Measurements from ENCODE around the gene DISC1.

Gene DISC1

DNA sequence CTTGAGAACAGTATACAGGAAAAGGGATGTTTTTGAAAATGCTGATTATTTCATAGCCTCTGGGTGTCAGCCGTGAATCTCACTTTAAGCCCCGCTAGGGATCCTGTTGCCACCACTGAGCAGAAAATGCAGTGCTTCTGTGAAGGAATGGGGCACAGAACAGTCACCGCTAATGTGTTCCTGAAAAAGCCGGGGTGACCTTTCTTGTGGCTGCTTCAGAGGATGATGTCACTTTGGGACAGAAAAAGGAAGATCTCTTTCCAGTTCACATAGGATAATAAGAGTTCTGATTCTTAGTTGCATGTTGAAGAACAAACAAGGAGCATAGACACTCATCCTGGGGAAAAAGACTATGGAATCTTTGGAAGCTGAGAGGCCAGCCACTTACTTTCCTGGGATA is 349.6 kb downstream of the DISC1 start:
- H3K9me3 ChIP-seq (ENCODE audit: control insufficient read depth, low read length) = peaks cover 3% of the 10 kb centered on the region
- H3K4me1 ChIP-seq (ENCODE audit: control insufficient read depth, insufficient read depth, low read length) = no peaks in the 10 kb centered on the region

DNA sequence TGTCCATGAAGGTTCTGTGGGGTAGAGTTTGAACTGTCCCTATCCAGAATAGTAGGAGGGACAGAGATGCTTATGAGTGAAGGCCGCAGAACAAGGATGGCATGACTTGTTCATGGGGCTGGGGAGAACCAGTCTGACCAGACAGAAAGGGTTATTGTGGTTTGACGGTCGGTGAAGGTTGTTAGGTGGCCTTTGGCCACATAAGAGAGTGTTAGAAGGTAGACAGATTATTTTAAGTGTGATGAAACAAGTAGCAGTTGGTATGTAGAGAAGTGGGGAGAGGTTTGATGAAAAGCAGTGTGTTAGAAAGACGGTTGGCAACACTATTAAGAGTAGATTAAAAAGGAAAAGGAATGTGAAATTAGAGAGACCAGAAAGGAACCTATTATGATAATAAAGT is 355.1 kb downstream of the DISC1 start:
- Histone ChIP-seq H3K4me1 (ENCODE audit: control insufficient read depth, insufficient read depth, low read length) (no peaks in the 10 kb centered on the region), H3K9ac (ENCODE audit: low read length) (no peak overlapping the region), H3K9me3 (ENCODE audit: control insufficient read depth, low read length) (peaks cover 3% of the 10 kb centered on the region), H3K4me3 (ENCODE audit: low read length) (no peak overlapping the region), H3K27me3 (replicated peaks; ENCODE audit: control insufficient read depth, insufficient read depth, low read length) (no peaks in the 10 kb centered on the region), H3K36me3 (ENCODE audit: control insufficient read depth, insufficient read depth, low read length, severe bottlenecking) (no peaks in the 10 kb centered on the region)
- DNase-seq (ENCODE audit: low read depth) = no peak

More for the DNA sequence above, 349.6 kb downstream of the DISC1 start:
- H3K36me3 ChIP-seq (ENCODE audit: control insufficient read depth, insufficient read depth, low read length, severe bottlenecking) = no peaks in the 10 kb centered on the region
- DNase-seq (ENCODE audit: low read depth) = no peak
- H3K27me3 ChIP-seq (replicated peaks; ENCODE audit: control insufficient read depth, insufficient read depth, low read length) = no peaks in the 10 kb centered on the region
- H3K4me3 ChIP-seq (ENCODE audit: low read length) = no peak overlapping the region
- H3K9ac ChIP-seq (ENCODE audit: low read length) = no peak overlapping the region

DNA sequence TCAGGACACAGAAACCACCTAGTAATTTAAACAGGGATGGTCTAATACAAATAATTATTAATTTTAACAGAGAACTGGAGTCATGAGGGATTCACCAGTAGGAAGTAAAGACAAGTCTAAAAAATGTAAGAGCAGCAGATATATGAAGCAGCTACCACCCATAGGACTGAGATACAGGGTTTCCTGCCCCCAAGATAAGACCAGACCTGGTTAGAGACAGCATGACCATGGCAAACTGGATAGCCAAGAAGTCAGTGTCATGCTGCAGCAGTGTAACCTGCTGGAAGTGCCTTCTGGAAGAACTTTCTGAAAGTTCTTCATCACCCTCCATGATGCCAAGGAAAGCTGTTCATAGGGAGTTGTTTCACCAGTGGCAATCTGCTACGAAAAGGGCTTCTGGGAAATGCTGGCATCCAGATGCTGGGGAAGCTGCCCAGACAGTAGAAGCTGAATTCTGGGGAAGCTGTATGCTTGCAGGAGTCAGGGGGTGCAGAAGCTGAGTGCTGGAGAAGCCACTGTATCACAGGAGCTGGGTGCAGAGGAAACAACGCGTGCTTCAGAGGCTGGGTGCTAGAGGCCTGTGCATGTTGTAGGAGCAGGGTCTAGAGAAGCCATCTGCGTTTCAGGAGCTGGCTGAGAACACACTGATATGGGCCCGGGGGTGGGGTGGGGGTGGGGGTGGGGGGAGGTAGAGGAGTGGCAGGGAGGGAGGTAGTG is 356.4 kb downstream of the DISC1 start:
- DNase-seq (ENCODE audit: low read depth) = no peak
- no peaks in the 10 kb centered on the region for H3K36me3 ChIP-seq (ENCODE audit: control insufficient read depth, insufficient read depth, low read length, severe bottlenecking)
- H3K27me3 ChIP-seq (replicated peaks; ENCODE audit: control insufficient read depth, insufficient read depth, low read length) = no peaks in the 10 kb centered on the region
- H3K4me1 ChIP-seq (ENCODE audit: control insufficient read depth, insufficient read depth, low read length) = no peaks in the 10 kb centered on the region
- H3K9ac ChIP-seq (ENCODE audit: low read length) = no peak overlapping the region
- no peak overlapping the region for H3K4me3 ChIP-seq (ENCODE audit: low read length)
- no peaks in the 10 kb centered on the region for H3K9me3 ChIP-seq (ENCODE audit: control insufficient read depth, low read length)

DNA sequence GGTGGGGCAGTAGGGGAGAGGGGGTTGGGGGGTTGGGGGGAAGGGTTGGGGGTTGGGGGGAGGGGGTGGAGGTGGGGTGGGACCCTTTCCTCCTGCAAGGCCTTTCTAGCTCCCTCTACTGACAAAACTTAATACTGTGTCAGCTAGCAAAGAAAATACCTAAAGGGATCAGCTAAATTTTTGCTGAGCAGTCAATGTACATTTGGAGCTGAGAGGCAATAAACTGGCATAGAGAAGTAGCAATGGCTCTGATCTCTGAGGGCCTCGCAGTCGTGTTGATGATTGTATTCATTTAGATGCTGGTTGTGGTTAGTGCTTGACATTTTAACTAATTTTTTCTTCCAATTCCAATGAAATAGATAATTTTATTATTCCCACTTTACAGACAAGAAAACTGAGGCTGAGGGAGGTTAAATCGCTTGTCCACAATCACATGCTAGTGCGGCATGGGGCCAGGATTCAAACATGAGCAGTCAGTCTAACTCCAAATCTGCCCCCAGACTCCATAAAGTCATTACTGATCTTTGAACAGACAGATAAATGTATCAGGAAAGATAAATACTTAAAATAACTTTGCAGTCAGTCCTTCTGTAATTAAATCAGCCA is 357.1 kb downstream of the DISC1 start:
- no peaks in the 10 kb centered on the region for H3K36me3 ChIP-seq (ENCODE audit: control insufficient read depth, insufficient read depth, low read length, severe bottlenecking)
- DNase-seq (ENCODE audit: low read depth) = no peak
- H3K9me3 ChIP-seq (ENCODE audit: control insufficient read depth, low read length) = no peaks in the 10 kb centered on the region
- no peak overlapping the region for H3K9ac ChIP-seq (ENCODE audit: low read length)
- no peaks in the 10 kb centered on the region for H3K4me1 ChIP-seq (ENCODE audit: control insufficient read depth, insufficient read depth, low read length)
- no peaks in the 10 kb centered on the region for H3K27me3 ChIP-seq (replicated peaks; ENCODE audit: control insufficient read depth, insufficient read depth, low read length)
- H3K4me3 ChIP-seq (ENCODE audit: low read length) = no peak overlapping the region

DNA sequence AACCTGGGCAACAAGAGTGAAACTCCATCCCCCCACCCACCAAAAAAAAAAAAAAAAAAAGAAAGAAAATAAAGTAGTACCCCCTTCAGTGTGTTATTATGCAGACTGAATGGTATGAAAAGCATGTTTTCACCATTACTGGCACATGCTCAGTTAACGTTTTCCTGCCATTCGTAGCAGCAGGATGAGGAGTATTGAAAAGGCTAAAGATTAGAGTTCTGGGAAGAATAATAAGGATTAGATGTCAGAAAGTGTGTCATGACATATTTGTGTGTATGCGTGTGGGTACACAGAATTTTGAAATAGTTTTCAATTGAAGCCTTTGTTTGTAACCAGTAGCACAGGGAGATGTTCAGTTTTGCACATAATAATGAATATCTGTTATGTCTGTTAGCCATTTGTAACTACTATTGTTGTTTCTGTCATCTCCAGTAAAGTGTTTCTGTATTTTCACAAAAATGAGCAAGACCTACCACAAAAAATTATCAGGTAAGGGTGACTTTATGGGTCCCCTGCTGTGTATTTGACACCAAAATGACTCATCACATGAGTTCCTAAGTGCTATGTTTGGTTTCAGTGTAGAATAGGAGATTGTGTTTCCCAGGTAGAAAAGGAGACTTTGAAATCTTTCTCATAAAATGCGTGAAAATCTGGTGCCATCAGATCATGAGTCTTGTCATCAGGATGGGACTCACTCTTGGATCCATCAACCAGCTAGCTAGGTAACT is 358.9 kb downstream of the DISC1 start:
- no peak overlapping the region for H3K9ac ChIP-seq (ENCODE audit: low read length)
- H3K9me3 ChIP-seq (ENCODE audit: control insufficient read depth, low read length) = no peaks in the 10 kb centered on the region
- DNase-seq (ENCODE audit: low read depth) = no peak
- H3K4me3 ChIP-seq (ENCODE audit: low read length) = no peak overlapping the region
- H3K27me3 ChIP-seq (replicated peaks; ENCODE audit: control insufficient read depth, insufficient read depth, low read length) = peaks cover 5% of the 10 kb centered on the region
- no peaks in the 10 kb centered on the region for H3K4me1 ChIP-seq (ENCODE audit: control insufficient read depth, insufficient read depth, low read length)
- no peaks in the 10 kb centered on the region for H3K36me3 ChIP-seq (ENCODE audit: control insufficient read depth, insufficient read depth, low read length, severe bottlenecking)

DNA sequence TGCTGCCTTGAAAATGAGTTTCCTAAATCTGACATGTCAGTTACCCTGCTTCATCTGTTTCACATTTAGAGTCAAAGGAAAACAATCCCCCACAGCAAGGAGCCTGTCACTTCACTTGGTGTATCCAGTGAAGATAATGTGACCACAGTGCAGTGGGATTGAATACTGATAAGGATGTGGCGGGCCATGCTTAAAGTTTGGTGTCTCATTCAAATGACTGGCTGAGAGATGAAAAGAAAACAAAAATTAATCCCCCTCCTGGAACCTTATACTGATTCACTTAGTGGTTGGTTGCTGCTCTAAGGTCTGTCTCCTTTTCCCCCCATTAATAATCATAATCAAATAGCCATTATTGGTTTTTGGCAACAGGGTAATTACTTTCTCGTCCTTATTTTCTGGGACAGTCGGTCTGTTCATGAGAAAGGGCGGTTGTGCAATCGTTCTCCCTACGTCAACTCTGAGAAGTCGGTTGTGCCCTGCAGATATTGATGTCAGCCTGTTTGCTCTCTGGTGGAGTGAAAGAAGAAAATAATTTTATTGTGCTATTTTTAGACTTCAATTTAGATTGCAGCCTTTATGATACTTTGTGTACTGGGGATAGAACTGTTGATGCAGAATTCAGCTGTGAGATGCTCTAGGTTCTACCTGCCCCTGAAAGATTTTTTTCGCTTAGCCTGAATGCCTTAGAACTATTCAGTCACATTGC is 360.2 kb downstream of the DISC1 start:
- Histone ChIP-seq H3K9ac (ENCODE audit: low read length) (no peak overlapping the region), H3K27me3 (replicated peaks; ENCODE audit: control insufficient read depth, insufficient read depth, low read length) (peaks cover 5% of the 10 kb centered on the region), H3K4me1 (ENCODE audit: control insufficient read depth, insufficient read depth, low read length) (no peaks in the 10 kb centered on the region), H3K9me3 (ENCODE audit: control insufficient read depth, low read length) (no peaks in the 10 kb centered on the region), H3K4me3 (ENCODE audit: low read length) (no peak overlapping the region), H3K36me3 (ENCODE audit: control insufficient read depth, insufficient read depth, low read length, severe bottlenecking) (no peaks in the 10 kb centered on the region)
- DNase-seq (ENCODE audit: low read depth) = peak; percentile 5

DNA sequence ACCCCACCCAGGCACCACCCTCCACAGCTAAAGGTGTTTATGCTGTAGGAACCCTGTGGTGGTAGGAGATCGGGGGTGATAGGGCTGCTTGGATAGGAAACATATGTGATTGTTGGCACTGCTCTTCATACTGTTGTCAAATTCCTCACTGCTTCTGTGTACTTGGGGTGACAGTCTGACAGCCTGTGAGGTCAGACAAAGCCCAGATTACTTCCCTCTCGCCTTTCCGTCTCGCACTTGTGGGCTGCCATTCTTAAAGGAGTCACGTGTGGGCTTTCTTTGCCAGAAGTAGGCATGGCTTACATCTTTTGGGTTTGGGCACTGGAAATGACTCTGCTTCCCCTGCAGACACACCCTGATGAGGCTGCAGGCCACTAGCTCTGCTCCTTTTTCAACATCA is 363.8 kb downstream of the DISC1 start:
- no peak for DNase-seq (ENCODE audit: low read depth)
- Histone ChIP-seq H3K4me3 (ENCODE audit: low read length) (no peak overlapping the region), H3K27me3 (replicated peaks; ENCODE audit: control insufficient read depth, insufficient read depth, low read length) (peaks cover 5% of the 10 kb centered on the region), H3K36me3 (ENCODE audit: control insufficient read depth, insufficient read depth, low read length, severe bottlenecking) (no peaks in the 10 kb centered on the region), H3K9me3 (ENCODE audit: control insufficient read depth, low read length) (no peaks in the 10 kb centered on the region), H3K4me1 (ENCODE audit: control insufficient read depth, insufficient read depth, low read length) (no peaks in the 10 kb centered on the region), H3K9ac (ENCODE audit: low read length) (no peak overlapping the region)

DNA sequence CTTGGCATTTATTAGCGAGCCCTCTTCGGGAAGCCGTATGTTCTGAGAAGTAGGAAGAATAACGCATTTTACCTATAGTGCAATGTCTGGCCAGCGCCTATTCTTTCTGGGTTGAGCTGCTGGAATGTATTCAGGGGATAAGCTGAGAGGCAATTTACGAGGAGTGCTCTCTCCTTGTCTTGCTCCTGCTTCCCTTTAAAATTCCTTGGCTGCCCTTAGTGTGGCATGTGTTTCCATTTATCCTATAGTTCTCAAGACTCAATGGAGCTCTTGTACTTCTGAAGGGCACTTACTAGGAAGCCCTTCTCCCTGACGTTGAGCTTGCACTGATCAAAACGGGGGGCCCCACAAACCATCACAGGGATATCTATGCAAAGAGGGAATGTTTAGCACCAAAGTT is 364.6 kb downstream of the DISC1 start:
- H3K4me1 ChIP-seq (ENCODE audit: control insufficient read depth, insufficient read depth, low read length) = no peaks in the 10 kb centered on the region
- H3K9ac ChIP-seq (ENCODE audit: low read length) = no peak overlapping the region
- peaks cover 5% of the 10 kb centered on the region for H3K27me3 ChIP-seq (replicated peaks; ENCODE audit: control insufficient read depth, insufficient read depth, low read length)
- H3K36me3 ChIP-seq (ENCODE audit: control insufficient read depth, insufficient read depth, low read length, severe bottlenecking) = no peaks in the 10 kb centered on the region
- no peak overlapping the region for H3K4me3 ChIP-seq (ENCODE audit: low read length)
- no peak for DNase-seq (ENCODE audit: low read depth)
- H3K9me3 ChIP-seq (ENCODE audit: control insufficient read depth, low read length) = no peaks in the 10 kb centered on the region

DNA sequence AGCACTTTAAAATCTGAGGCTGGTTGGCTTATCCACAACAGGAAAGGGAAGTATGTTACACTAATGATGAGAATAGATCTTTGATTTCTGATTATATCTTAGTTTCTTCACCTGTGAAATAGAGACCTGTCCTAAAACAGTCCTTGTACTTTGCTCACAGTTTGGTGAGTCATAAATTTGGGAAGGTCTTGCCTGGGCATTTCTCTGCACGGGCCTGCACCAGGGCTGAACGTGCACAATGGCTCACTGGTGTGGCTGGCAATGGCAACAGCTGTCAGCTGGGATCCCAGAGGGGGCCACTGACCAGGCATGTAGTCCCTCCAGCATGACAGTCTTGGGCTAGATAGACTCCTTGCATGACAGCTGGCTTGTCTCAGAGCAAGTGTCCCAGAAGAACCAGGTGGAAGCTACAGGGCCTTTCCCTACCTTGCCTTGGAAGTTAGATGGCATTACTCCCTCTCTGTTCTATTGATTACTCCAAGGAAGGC is 367.4 kb downstream of the DISC1 start:
- Histone ChIP-seq H3K4me3 (ENCODE audit: low read length) (no peak overlapping the region), H3K36me3 (ENCODE audit: control insufficient read depth, insufficient read depth, low read length, severe bottlenecking) (no peaks in the 10 kb centered on the region), H3K9ac (ENCODE audit: low read length) (no peak overlapping the region), H3K27me3 (replicated peaks; ENCODE audit: control insufficient read depth, insufficient read depth, low read length) (peaks cover 5% of the 10 kb centered on the region), H3K4me1 (ENCODE audit: control insufficient read depth, insufficient read depth, low read length) (no peaks in the 10 kb centered on the region), H3K9me3 (ENCODE audit: control insufficient read depth, low read length) (no peaks in the 10 kb centered on the region)
- DNase-seq (ENCODE audit: low read depth) = no peak

DNA sequence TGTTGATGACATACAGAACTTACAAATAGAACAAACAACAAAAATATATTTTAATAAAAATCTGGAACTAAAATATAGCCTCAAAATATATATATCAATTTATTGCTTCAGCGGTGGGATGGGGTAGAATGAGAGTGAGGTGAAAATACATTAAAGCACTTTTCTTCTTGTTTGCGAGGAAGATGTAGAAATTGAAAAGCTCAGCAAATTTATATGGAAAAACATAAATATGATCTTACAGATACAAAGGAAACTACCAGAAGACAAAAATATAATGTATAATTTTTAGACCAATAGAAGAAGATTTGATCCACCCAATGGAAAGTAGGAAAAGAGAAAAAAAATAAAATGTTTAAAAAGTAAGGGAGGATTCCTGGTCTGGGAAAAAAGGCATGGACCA is 372.2 kb downstream of the DISC1 start:
- H3K9ac ChIP-seq (ENCODE audit: low read length) = no peak overlapping the region
- H3K4me1 ChIP-seq (ENCODE audit: control insufficient read depth, insufficient read depth, low read length) = no peaks in the 10 kb centered on the region
- DNase-seq (ENCODE audit: low read depth) = no peak
- H3K9me3 ChIP-seq (ENCODE audit: control insufficient read depth, low read length) = no peaks in the 10 kb centered on the region
- H3K27me3 ChIP-seq (replicated peaks; ENCODE audit: control insufficient read depth, insufficient read depth, low read length) = no peaks in the 10 kb centered on the region
- H3K36me3 ChIP-seq (ENCODE audit: control insufficient read depth, insufficient read depth, low read length, severe bottlenecking) = no peaks in the 10 kb centered on the region
- H3K4me3 ChIP-seq (ENCODE audit: low read length) = no peak overlapping the region

DNA sequence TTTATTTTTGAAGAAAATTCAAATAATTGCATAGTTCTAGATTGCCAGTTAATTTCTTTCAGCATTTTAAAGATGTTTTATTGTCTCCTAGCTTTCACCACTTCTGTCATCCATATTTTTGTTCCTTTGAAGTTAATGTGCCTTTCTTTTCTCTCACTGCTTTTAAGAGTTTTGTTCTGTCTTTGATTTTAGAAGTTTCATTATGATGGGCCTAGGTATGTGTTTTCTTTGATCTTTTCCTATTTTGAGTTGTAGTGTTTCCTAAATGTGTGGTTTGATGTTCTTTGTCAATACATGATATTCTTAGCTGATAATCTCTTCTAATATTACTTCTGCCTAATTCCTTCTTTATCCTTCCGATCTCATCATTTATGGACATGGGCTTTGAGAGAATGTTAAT is 378.7 kb downstream of the DISC1 start:
- no peaks in the 10 kb centered on the region for H3K4me1 ChIP-seq (ENCODE audit: control insufficient read depth, insufficient read depth, low read length)
- no peaks in the 10 kb centered on the region for H3K36me3 ChIP-seq (ENCODE audit: control insufficient read depth, insufficient read depth, low read length, severe bottlenecking)
- no peak overlapping the region for H3K9ac ChIP-seq (ENCODE audit: low read length)
- DNase-seq (ENCODE audit: low read depth) = no peak
- no peaks in the 10 kb centered on the region for H3K27me3 ChIP-seq (replicated peaks; ENCODE audit: control insufficient read depth, insufficient read depth, low read length)
- H3K4me3 ChIP-seq (ENCODE audit: low read length) = no peak overlapping the region
- peaks cover 3% of the 10 kb centered on the region for H3K9me3 ChIP-seq (ENCODE audit: control insufficient read depth, low read length)
